KMS-11 (cell line): Measurements from ENCODE around the gene PLD4.

Experiments used
- H2AFZ ChIP-seq: fragments of 200-600 bp; sonication (generic); 2 replicates; pipeline ENCODE4 v1.6.1; 2016; ENCODE audit warnings: antibody characterized with exemption, mixed run types, low read depth
- H3K27ac ChIP-seq: fragments of 200-600 bp; sonication (generic); 2 replicates; pipeline ENCODE4 v1.6.1; 2016; ENCODE audit warnings: mild to moderate bottlenecking, mixed run types
- H3K27me3 ChIP-seq: fragments of 200-600 bp; sonication (generic); 2 replicates; pipeline ENCODE4 v1.6.1; 2017; ENCODE audit warnings: mild to moderate bottlenecking, low read depth, mixed run types, moderate library complexity; ENCODE audit not compliant: insufficient read depth
- H3K36me3 ChIP-seq: fragments of 200-600 bp; sonication (generic); 2 replicates; pipeline ENCODE4 v1.6.1; 2017; ENCODE audit warnings: mild to moderate bottlenecking, mixed run types; ENCODE audit not compliant: insufficient read depth
- H3K4me1 ChIP-seq: fragments of 200-600 bp; sonication (generic); 2 replicates; pipeline ENCODE4 v1.6.1; 2016; ENCODE audit warnings: mild to moderate bottlenecking, low read depth, mixed run types; ENCODE audit not compliant: poor library complexity, severe bottlenecking
- H3K4me2 ChIP-seq: fragments of 200-600 bp; sonication (generic); 2 replicates; pipeline ENCODE4 v1.7.0; 2016; ENCODE audit warnings: mild to moderate bottlenecking, mixed run types
- H3K4me3 ChIP-seq: fragments of 200-600 bp; sonication (generic); IDR thresholded peaks from 2 replicates; pipeline ENCODE4 v1.6.1; 2017; ENCODE audit warnings: low read depth, low read length, mixed read lengths; ENCODE audit not compliant: insufficient read depth
- H3K79me2 ChIP-seq: fragments of 200-600 bp; sonication (generic); 2 replicates; pipeline ENCODE4 v1.6.1; 2016; ENCODE audit warnings: low read depth, mixed run types; ENCODE audit not compliant: insufficient read depth
- H3K9ac ChIP-seq: fragments of 200-600 bp; sonication (generic); 2 replicates; pipeline ENCODE4 v1.6.1; 2016; ENCODE audit warnings: mild to moderate bottlenecking, mixed run types
- H4K20me1 ChIP-seq: fragments of 200-600 bp; sonication (generic); 2 replicates; pipeline ENCODE4 v1.6.1; 2016; ENCODE audit warnings: mild to moderate bottlenecking, mixed run types; ENCODE audit not compliant: insufficient read depth
- TF ChIP-seq, protein P1 (sequence below): fragments of 200-600 bp; sonication (generic); conservative IDR thresholded peaks from 2 replicates; pipeline ENCODE4 v1.6.1; 2017; ENCODE audit warnings: low read depth, mild to moderate bottlenecking, antibody characterized with exemption, low read length, moderate library complexity, mixed read lengths

Gene PLD4

GRCh38 chr14:104964546-104964945 is 39.9 kb downstream of the PLD4 start:
- H3K36me3 ChIP-seq: no peaks in the 10 kb centered on the region
- no peaks in the 10 kb centered on the region for H3K4me1 ChIP-seq
- H3K27me3 ChIP-seq: no peaks in the 10 kb centered on the region
- TF ChIP-seq, protein P1, sequence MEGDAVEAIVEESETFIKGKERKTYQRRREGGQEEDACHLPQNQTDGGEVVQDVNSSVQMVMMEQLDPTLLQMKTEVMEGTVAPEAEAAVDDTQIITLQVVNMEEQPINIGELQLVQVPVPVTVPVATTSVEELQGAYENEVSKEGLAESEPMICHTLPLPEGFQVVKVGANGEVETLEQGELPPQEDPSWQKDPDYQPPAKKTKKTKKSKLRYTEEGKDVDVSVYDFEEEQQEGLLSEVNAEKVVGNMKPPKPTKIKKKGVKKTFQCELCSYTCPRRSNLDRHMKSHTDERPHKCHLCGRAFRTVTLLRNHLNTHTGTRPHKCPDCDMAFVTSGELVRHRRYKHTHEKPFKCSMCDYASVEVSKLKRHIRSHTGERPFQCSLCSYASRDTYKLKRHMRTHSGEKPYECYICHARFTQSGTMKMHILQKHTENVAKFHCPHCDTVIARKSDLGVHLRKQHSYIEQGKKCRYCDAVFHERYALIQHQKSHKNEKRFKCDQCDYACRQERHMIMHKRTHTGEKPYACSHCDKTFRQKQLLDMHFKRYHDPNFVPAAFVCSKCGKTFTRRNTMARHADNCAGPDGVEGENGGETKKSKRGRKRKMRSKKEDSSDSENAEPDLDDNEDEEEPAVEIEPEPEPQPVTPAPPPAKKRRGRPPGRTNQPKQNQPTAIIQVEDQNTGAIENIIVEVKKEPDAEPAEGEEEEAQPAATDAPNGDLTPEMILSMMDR: no peak
- H4K20me1 ChIP-seq: no peaks in the 10 kb centered on the region
- H3K4me3 ChIP-seq: no peak overlapping the region
- H2AFZ ChIP-seq: no peak overlapping the region
- H3K79me2 ChIP-seq: no peaks in the 10 kb centered on the region
- no peak overlapping the region for H3K9ac ChIP-seq
- H3K27ac ChIP-seq: no peak overlapping the region
- H3K4me2 ChIP-seq: no peak overlapping the region

- no peak overlapping the region for H3K4me2 ChIP-seq
- no peak overlapping the region for H3K9ac ChIP-seq
- H3K36me3 ChIP-seq: no peaks in the 10 kb centered on the region
- H4K20me1 ChIP-seq: no peaks in the 10 kb centered on the region
- no peak overlapping the region for H3K4me3 ChIP-seq
- TF ChIP-seq, protein P1: no peak
- H3K27me3 ChIP-seq: no peaks in the 10 kb centered on the region
- no peak overlapping the region for H3K27ac ChIP-seq
- no peak overlapping the region for H2AFZ ChIP-seq
- no peaks in the 10 kb centered on the region for H3K79me2 ChIP-seq
- no peaks in the 10 kb centered on the region for H3K4me1 ChIP-seq
Observed at GRCh38 chr14:104965561-104966231, 41.0 kb downstream of the PLD4 start.

- TF ChIP-seq, protein P1: no peak
- no peaks in the 10 kb centered on the region for H3K4me1 ChIP-seq
- H3K4me3 ChIP-seq: no peak overlapping the region
Observed at GRCh38 chr14:104966261-104966865, 41.7 kb downstream of the PLD4 start.

GRCh38 chr14:104966981-104967385 is 42.3 kb downstream of the PLD4 start:
- no peaks in the 10 kb centered on the region for H3K4me1 ChIP-seq
- TF ChIP-seq, protein P1: no peak
- no peaks in the 10 kb centered on the region for H3K36me3 ChIP-seq
- no peak overlapping the region for H3K4me3 ChIP-seq
- H3K4me2 ChIP-seq: no peak overlapping the region
- no peaks in the 10 kb centered on the region for H4K20me1 ChIP-seq
- H3K27me3 ChIP-seq: no peaks in the 10 kb centered on the region
- H3K27ac ChIP-seq: no peak overlapping the region
- H3K9ac ChIP-seq: no peak overlapping the region
- H3K79me2 ChIP-seq: no peaks in the 10 kb centered on the region
- H2AFZ ChIP-seq: no peak overlapping the region

More at GRCh38 chr14:104966261-104966865, 41.7 kb downstream of the PLD4 start:
- no peak overlapping the region for H3K4me2 ChIP-seq
- H3K9ac ChIP-seq: no peak overlapping the region
- no peaks in the 10 kb centered on the region for H4K20me1 ChIP-seq
- H3K27ac ChIP-seq: no peak overlapping the region
- H3K79me2 ChIP-seq: no peaks in the 10 kb centered on the region
- H3K27me3 ChIP-seq: no peaks in the 10 kb centered on the region
- H2AFZ ChIP-seq: no peak overlapping the region
- H3K36me3 ChIP-seq: no peaks in the 10 kb centered on the region
